ENCODE results near the gene PLA2G4D.

The PLA2G4D gene

DNA sequence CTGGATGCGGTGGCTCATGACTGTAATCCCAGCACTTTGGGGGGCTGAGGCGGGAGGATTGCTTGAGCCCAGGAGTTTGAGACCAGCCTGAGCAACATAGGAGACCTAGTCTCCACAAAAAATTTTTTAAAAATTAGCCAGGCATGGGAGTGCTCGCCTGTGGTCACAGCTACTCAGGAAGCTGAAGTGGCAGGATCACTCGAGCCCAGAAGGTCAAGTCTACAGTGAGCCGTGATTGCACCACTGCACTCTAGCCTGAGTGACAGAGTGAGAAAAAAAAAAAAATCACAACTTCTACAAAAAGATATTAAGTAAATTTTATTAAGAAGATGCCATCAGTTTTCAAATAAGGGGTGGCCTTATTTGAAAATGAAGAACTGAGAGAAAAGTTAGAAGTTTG lies 11.9 kb upstream of the PLA2G4D start:
- no peak overlapping the region for H3K4me3 ChIP-seq (ENCODE audit: control insufficient read depth, low read depth, low read length)
- DNase-seq (ENCODE audit: low read depth), result no peak
- TF ChIP-seq, protein P1, sequence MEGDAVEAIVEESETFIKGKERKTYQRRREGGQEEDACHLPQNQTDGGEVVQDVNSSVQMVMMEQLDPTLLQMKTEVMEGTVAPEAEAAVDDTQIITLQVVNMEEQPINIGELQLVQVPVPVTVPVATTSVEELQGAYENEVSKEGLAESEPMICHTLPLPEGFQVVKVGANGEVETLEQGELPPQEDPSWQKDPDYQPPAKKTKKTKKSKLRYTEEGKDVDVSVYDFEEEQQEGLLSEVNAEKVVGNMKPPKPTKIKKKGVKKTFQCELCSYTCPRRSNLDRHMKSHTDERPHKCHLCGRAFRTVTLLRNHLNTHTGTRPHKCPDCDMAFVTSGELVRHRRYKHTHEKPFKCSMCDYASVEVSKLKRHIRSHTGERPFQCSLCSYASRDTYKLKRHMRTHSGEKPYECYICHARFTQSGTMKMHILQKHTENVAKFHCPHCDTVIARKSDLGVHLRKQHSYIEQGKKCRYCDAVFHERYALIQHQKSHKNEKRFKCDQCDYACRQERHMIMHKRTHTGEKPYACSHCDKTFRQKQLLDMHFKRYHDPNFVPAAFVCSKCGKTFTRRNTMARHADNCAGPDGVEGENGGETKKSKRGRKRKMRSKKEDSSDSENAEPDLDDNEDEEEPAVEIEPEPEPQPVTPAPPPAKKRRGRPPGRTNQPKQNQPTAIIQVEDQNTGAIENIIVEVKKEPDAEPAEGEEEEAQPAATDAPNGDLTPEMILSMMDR (IDR thresholded peaks at IDR 0.05; ENCODE audit: control insufficient read depth, insufficient read depth, low read depth, low read length, missing control alignments), result no peak

DNA sequence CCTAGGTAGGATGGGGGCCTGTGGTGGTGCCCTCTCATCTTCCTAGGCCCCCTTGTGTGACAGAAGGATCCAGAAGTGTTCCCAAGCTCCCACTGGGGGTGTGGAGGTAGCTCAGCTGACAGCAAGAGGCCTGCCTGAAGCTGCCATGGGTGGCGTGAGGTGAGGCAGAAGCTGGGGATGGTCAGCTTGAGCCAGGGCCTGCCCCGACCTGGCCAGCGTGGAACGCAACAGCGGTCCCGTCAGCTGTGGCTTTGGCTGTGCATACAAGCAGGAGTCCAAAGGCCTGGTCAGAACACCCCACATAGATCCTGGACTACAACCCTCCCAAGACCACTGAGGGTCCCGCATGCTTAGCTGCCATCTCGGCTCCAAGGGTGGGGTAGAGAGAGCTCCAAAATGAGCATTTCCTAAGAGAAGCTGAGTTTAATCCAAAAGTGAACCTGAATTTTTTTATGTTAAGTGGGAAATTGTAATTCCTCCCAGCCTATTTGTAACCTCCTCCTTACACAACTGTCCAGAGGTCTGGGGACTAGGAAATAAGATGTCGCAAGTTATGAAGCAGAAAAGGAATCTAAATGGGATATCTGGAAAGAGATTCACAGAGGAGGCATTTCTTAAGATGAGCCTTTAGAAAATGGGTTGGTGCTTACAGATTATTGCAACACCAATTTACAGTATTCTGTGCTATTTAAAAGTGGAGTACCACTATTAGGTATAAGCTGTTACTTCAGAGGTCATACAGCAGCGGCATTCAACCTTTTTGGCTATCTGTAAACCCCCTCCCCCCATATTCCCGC lies 9.9 kb upstream of the PLA2G4D start:
- TF ChIP-seq, protein P1 (IDR thresholded peaks at IDR 0.05; ENCODE audit: control insufficient read depth, insufficient read depth, low read depth, low read length, missing control alignments), result no peak
- H3K4me3 ChIP-seq (ENCODE audit: control insufficient read depth, low read depth, low read length), result no peak overlapping the region
- peak; percentile 44 for DNase-seq (ENCODE audit: low read depth)

DNA sequence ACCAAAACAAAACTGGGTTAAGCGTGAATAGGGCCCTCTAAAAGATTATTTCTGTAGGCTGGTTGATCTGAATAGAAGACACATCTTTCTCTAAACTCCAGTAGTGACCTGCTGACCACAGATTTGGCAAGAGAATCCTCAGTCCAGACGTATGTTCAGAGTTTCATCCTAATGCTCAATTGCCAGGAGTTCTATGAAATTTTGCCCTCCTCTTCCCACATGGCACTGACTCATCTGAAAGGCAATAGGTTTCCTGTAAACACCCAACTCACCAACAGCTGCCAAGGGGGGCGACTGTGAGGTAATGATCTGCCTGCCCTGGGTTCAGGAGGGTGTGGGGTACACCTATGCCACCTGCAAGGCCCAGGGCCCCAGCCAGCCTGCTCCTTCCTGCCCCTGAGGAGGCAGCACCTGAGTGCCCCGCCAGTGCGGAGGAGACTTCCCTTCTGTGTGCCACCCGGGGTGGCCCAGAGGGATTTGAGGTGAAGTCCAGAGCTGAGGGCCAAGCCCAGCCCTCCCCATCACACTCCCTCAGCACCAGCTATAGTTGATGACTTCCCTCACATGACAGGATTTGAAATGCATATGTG lies 8.4 kb upstream of the PLA2G4D start:
- DNase-seq (ENCODE audit: low read depth), result peak; percentile 11
- TF ChIP-seq, protein P1 (IDR thresholded peaks at IDR 0.05; ENCODE audit: control insufficient read depth, insufficient read depth, low read depth, low read length, missing control alignments), result no peak
- H3K4me3 ChIP-seq (ENCODE audit: control insufficient read depth, low read depth, low read length), result no peak overlapping the region

DNA sequence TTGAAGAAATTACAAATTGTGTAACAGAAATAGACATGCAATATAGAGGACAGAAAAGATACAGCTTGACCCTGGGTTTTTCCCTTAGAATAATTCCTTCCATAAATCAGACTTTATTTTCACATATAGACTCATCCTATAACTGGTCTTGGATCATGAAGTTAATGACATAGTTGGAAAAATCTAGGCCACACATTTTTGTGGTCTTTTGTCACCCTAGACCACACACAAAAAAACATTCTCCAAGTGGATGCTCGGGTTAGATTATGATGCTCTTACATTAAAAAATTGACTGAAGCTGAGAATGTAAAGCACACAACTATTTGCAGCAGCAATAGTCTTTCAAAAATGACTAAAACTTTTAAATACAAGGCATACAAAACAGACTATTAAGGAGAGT lies 7.5 kb upstream of the PLA2G4D start:
- DNase-seq (ENCODE audit: low read depth), result no peak
- TF ChIP-seq, protein P1 (IDR thresholded peaks at IDR 0.05; ENCODE audit: control insufficient read depth, insufficient read depth, low read depth, low read length, missing control alignments), result no peak
- H3K4me3 ChIP-seq (ENCODE audit: control insufficient read depth, low read depth, low read length), result no peak overlapping the region

DNA sequence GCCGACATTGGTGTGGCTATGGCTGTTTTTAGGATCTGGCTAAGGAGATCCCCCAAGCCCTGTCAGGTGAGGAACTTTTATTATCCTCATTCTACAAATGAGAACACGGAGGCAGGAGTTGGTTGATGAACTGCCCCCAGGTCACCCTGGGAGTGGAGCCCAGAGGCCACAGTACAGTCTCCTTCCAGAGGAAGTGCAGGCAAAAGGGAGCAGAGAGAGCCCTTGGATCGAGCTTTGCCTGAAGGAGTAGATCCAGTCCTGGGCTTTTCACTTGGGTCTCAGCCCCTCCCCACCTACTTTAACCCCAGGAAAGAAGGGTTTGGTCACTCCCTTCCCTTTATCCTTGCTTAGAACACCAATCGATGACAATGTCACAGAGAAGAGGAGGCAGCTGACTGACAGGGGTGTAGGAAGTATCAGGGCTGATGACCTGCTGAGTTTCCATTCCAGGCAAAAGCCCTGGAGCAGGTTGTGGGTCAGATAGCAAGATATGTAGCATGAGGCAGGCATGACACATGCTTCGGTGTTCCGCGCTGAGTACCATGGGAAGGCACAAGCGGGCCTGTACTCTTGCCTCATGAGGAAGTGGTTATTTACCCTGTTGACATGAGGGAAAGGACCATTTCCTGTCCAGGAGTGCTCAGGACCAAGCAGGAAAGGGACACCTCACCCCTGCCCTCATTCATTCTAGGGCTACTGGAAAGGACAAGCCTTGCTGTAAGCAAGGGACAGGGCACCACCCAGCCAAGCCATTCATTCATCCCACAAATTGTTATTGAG lies 5.8 kb upstream of the PLA2G4D start:
- DNase-seq (ENCODE audit: low read depth), result no peak
- H3K4me3 ChIP-seq (ENCODE audit: control insufficient read depth, low read depth, low read length), result no peak overlapping the region
- TF ChIP-seq, protein P1 (IDR thresholded peaks at IDR 0.05; ENCODE audit: control insufficient read depth, insufficient read depth, low read depth, low read length, missing control alignments), result no peak

DNA sequence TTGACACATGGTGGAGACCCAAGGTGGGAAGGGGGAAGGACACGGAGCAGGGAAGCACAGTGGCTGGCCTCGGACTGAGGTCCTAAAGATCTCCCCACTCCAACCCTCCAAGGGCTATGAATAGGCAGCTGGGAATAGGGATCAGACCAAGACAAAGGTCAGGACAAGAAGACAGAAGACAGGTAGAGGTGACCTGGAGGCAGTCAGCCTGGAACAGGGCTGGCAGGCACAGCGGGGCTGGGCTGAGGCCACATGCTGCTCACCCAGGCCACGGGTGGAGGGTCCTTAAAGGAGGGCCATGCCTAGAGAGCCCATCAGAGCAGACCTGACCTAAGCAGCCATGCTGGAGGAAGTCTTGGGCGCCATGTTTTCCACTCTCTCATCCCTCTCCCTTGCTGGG lies 2.7 kb upstream of the PLA2G4D start:
- no peak overlapping the region for H3K4me3 ChIP-seq (ENCODE audit: control insufficient read depth, low read depth, low read length)
- TF ChIP-seq, protein P1 (IDR thresholded peaks at IDR 0.05; ENCODE audit: control insufficient read depth, insufficient read depth, low read depth, low read length, missing control alignments), result no peak
- DNase-seq (ENCODE audit: low read depth), result no peak
